Activated naive CD4-positive, alpha-beta T cell treated with anti-CD3 and anti-CD28 coated beads, Interleukin-2, amount 10 ng/mL, durations not matched to agents 7 days and 5 days (primary cell): ENCODE data around the gene KRT8.

Experiments
- CTCF ChIA-PET: fragments of 350-600 bp; sonication (Branson Sonifier 250); formaldehyde crosslinking; loops from one replicate; lab custom pipeline; 2021; ENCODE audit warnings: antibody characterized with exemption; lab: Charles Lee
- DNase-seq: peaks from one replicate; pipeline ENCODE4 v3.0.0-alpha.2; 2020
- H3K27ac Mint-ChIP-seq: one replicate; pipeline ENCODE4 v1.8.0; 2021; ENCODE audit warnings: mild to moderate bottlenecking, moderate library complexity, mixed read lengths
- H3K27me3 Mint-ChIP-seq: one replicate; pipeline ENCODE4 v1.8.0; 2021; ENCODE audit warnings: mild to moderate bottlenecking, mixed read lengths
- H3K36me3 Mint-ChIP-seq: one replicate; pipeline ENCODE4 v1.8.0; 2021; ENCODE audit warnings: mixed read lengths
- H3K4me1 Mint-ChIP-seq: one replicate; pipeline ENCODE4 v1.8.0; 2021; ENCODE audit warnings: mixed read lengths
- H3K4me3 Mint-ChIP-seq: one replicate; pipeline ENCODE4 v1.8.0; 2021; ENCODE audit warnings: mild to moderate bottlenecking, moderate library complexity, mixed read lengths
- H3K9me3 Mint-ChIP-seq: one replicate; pipeline ENCODE4 v1.8.0; 2021; ENCODE audit warnings: mixed read lengths

KRT8 gene

GRCh38 chr12:52944683-52945388 lies 40.0 kb upstream of the KRT8 start:
- Mint-ChIP-seq H3K27ac (no peak overlapping the region), H3K9me3 (peaks cover under 1% of the 10 kb centered on the region), H3K4me1 (peaks cover 8% of the 10 kb centered on the region), H3K36me3 (no peaks in the 10 kb centered on the region), H3K27me3 (peaks cover 60% of the 10 kb centered on the region), H3K4me3 (no peak overlapping the region)
- DNase-seq, result no peak
- CTCF ChIA-PET, result interaction anchor here (0.6 kb wide), 1 partner anchor 60 kb away, joined by 3 read pairs; no protein-coding TSS in a partner anchor

- H3K36me3 Mint-ChIP-seq, result no peaks in the 10 kb centered on the region
- peaks cover 2% of the 10 kb centered on the region for H3K4me1 Mint-ChIP-seq
- CTCF ChIA-PET, result interaction anchor here (0.8 to 2.0 kb wide), 3 partner anchors 45 to 63 kb away, joined by 3 to 8 read pairs (median 3); no protein-coding TSS in a partner anchor
- DNase-seq, result no peak
- no peak overlapping the region for H3K27ac Mint-ChIP-seq
- peaks cover 43% of the 10 kb centered on the region for H3K27me3 Mint-ChIP-seq
- no peak overlapping the region for H3K4me3 Mint-ChIP-seq
- peaks cover 1% of the 10 kb centered on the region for H3K9me3 Mint-ChIP-seq
Observed at GRCh38 chr12:52942901-52943181, 38.0 kb upstream of the KRT8 start.

- Mint-ChIP-seq H3K36me3 (no peaks in the 10 kb centered on the region), H3K27me3 (peaks cover 43% of the 10 kb centered on the region), H3K9me3 (peaks cover 1% of the 10 kb centered on the region), H3K4me3 (no peak overlapping the region), H3K27ac (no peak overlapping the region), H3K4me1 (no peaks in the 10 kb centered on the region)
- CTCF ChIA-PET, result interaction anchor here (0.8 to 2.0 kb wide), 3 partner anchors 45 to 62 kb away, joined by 3 to 8 read pairs (median 3); no protein-coding TSS in a partner anchor
- DNase-seq, result no peak
Observed at GRCh38 chr12:52942066-52942900, 37.4 kb upstream of the KRT8 start.

- Mint-ChIP-seq H3K27me3 (peaks cover 42% of the 10 kb centered on the region), H3K27ac (no peak overlapping the region)
Observed at GRCh38 chr12:52929538-52929937, 24.7 kb upstream of the KRT8 start.

GRCh38 chr12:52927964-52928363 lies 23.1 kb upstream of the KRT8 start:
- H3K36me3 Mint-ChIP-seq, result no peaks in the 10 kb centered on the region
- DNase-seq, result no peak
- H3K27me3 Mint-ChIP-seq, result peaks cover 42% of the 10 kb centered on the region
- H3K27ac Mint-ChIP-seq, result no peak overlapping the region
- H3K4me3 Mint-ChIP-seq, result no peak overlapping the region
- H3K9me3 Mint-ChIP-seq, result no peaks in the 10 kb centered on the region
- CTCF ChIA-PET, result interaction anchor here (0.8 to 2.0 kb wide), 2 partner anchors 8 to 43 kb away, joined by 3 to 6 read pairs; no protein-coding TSS in a partner anchor
- H3K4me1 Mint-ChIP-seq, result peaks cover 6% of the 10 kb centered on the region

More at GRCh38 chr12:52929538-52929937, 24.7 kb upstream of the KRT8 start:
- peaks cover 6% of the 10 kb centered on the region for H3K4me1 Mint-ChIP-seq
- no peaks in the 10 kb centered on the region for H3K36me3 Mint-ChIP-seq
- CTCF ChIA-PET, result interaction anchor here (1.0 to 1.3 kb wide), 2 partner anchors 50 to 51 kb away, joined by 3 read pairs; no protein-coding TSS in a partner anchor
- no peak for DNase-seq
- H3K4me3 Mint-ChIP-seq, result no peak overlapping the region
- no peaks in the 10 kb centered on the region for H3K9me3 Mint-ChIP-seq

- CTCF ChIA-PET, result interaction anchor here (2.0 kb wide), 1 partner anchor 42 kb away, joined by 6 read pairs; no protein-coding TSS in a partner anchor
- Mint-ChIP-seq H3K36me3 (no peaks in the 10 kb centered on the region), H3K4me1 (peaks cover 6% of the 10 kb centered on the region), H3K4me3 (no peak overlapping the region), H3K27me3 (peaks cover 35% of the 10 kb centered on the region), H3K9me3 (no peaks in the 10 kb centered on the region), H3K27ac (no peak overlapping the region)
- no peak for DNase-seq
Observed at GRCh38 chr12:52926596-52927234, 21.8 kb upstream of the KRT8 start.

GRCh38 chr12:52925717-52926595 lies 21.1 kb upstream of the KRT8 start:
- Mint-ChIP-seq H3K27me3 (peaks cover 36% of the 10 kb centered on the region), H3K9me3 (no peaks in the 10 kb centered on the region), H3K36me3 (no peaks in the 10 kb centered on the region), H3K4me1 (peaks cover 6% of the 10 kb centered on the region), H3K27ac (no peak overlapping the region), H3K4me3 (no peak overlapping the region)
- DNase-seq, result no peak
- CTCF ChIA-PET, result interaction anchor here (2.0 kb wide), 1 partner anchor 41 kb away, joined by 6 read pairs; no protein-coding TSS in a partner anchor

GRCh38 chr12:52924764-52925716 lies 20.2 kb upstream of the KRT8 start:
- DNase-seq, result no peak
- CTCF ChIA-PET, result interaction anchor here (0.9 kb wide), 1 partner anchor 39 kb away, joined by 3 read pairs; no protein-coding TSS in a partner anchor
- H3K27ac Mint-ChIP-seq, result no peak overlapping the region

GRCh38 chr12:52921488-52922165 lies 16.8 kb upstream of the KRT8 start:
- Mint-ChIP-seq H3K27me3 (peaks cover 30% of the 10 kb centered on the region), H3K4me3 (no peak overlapping the region), H3K27ac (no peak overlapping the region), H3K36me3 (no peaks in the 10 kb centered on the region), H3K4me1 (peaks cover 6% of the 10 kb centered on the region), H3K9me3 (no peaks in the 10 kb centered on the region)
- DNase-seq, result no peak
- CTCF ChIA-PET, result interaction anchor here (0.8 to 0.9 kb wide), 2 partner anchors 37 to 58 kb away, joined by 3 read pairs; no protein-coding TSS in a partner anchor

More at GRCh38 chr12:52924764-52925716, 20.2 kb upstream of the KRT8 start:
- Mint-ChIP-seq H3K36me3 (no peaks in the 10 kb centered on the region), H3K9me3 (no peaks in the 10 kb centered on the region), H3K4me3 (no peak overlapping the region), H3K27me3 (peaks cover 30% of the 10 kb centered on the region), H3K4me1 (peaks cover 6% of the 10 kb centered on the region)

GRCh38 chr12:52920937-52921336 lies 16.1 kb upstream of the KRT8 start:
- no peak for DNase-seq
- H3K4me1 Mint-ChIP-seq, result peaks cover 6% of the 10 kb centered on the region
- CTCF ChIA-PET, result interaction anchor here (0.8 to 0.9 kb wide), 2 partner anchors 36 to 59 kb away, joined by 3 read pairs; no protein-coding TSS in a partner anchor
- H3K9me3 Mint-ChIP-seq, result no peaks in the 10 kb centered on the region
- no peak overlapping the region for H3K27ac Mint-ChIP-seq
- H3K4me3 Mint-ChIP-seq, result no peak overlapping the region
- H3K27me3 Mint-ChIP-seq, result peaks cover 36% of the 10 kb centered on the region
- H3K36me3 Mint-ChIP-seq, result no peaks in the 10 kb centered on the region

- H3K27ac Mint-ChIP-seq, result no peak overlapping the region
- no peaks in the 10 kb centered on the region for H3K9me3 Mint-ChIP-seq
- no peak for DNase-seq
- no peak overlapping the region for H3K4me3 Mint-ChIP-seq
- no peaks in the 10 kb centered on the region for H3K4me1 Mint-ChIP-seq
- CTCF ChIA-PET, result interaction anchor here (2.0 kb wide), 1 partner anchor 34 kb away, joined by 7 read pairs; no protein-coding TSS in a partner anchor
- no peaks in the 10 kb centered on the region for H3K36me3 Mint-ChIP-seq
- peaks cover 44% of the 10 kb centered on the region for H3K27me3 Mint-ChIP-seq
Observed at GRCh38 chr12:52918784-52919183, 13.9 kb upstream of the KRT8 start.

GRCh38 chr12:52918351-52918750 lies 13.5 kb upstream of the KRT8 start:
- no peaks in the 10 kb centered on the region for H3K36me3 Mint-ChIP-seq
- H3K9me3 Mint-ChIP-seq, result no peaks in the 10 kb centered on the region
- CTCF ChIA-PET, result interaction anchor here (2.0 kb wide), 1 partner anchor 33 kb away, joined by 7 read pairs; no protein-coding TSS in a partner anchor
- peaks cover 44% of the 10 kb centered on the region for H3K27me3 Mint-ChIP-seq
- H3K4me1 Mint-ChIP-seq, result no peaks in the 10 kb centered on the region
- no peak overlapping the region for H3K4me3 Mint-ChIP-seq
- no peak for DNase-seq
- no peak overlapping the region for H3K27ac Mint-ChIP-seq
